Astrocyte (in vitro differentiated cells and primary cell): Measurements from ENCODE around the gene TRAF3IP1.

Source experiments
- CTCF ChIP-seq: IDR thresholded peaks from 2 replicates; pipeline ENCODE4 v1.5.1; 2011; ENCODE audit warnings: low read depth, mild to moderate bottlenecking, inconsistent platforms, low read length, moderate library complexity; ENCODE audit not compliant: insufficient read depth
- EZH2 ChIP-seq: IDR thresholded peaks from 2 replicates; pipeline ENCODE4 v1.6.1; 2012; ENCODE audit warnings: mild to moderate bottlenecking, low read length, inconsistent platforms; ENCODE audit not compliant: insufficient read depth

- no peak for TF ChIP-seq EZH2
- no peak for TF ChIP-seq CTCF
These were observed 46.0 kb upstream of the TRAF3IP1 start for GRCh38 chr2:238274152-238274865.
